ENCODE results near the gene PRKCE.

- TF ChIP-seq CTCF (IDR thresholded peaks at IDR 0.05) (no peak), POLR2AphosphoS5 (IDR thresholded peaks at IDR 0.05) (no peak), POLR2A (IDR thresholded peaks at IDR 0.05) (no peak)
Observed at GRCh38 chr2:46157966-46158310, 506.5 kb downstream of the PRKCE start.
